ENCODE data around the gene SLC24A3. TPM values are rescaled to one million over a fixed set of nuclear protein-coding genes. Genes with fewer than 3 reads are reported as not detected.

Gene SLC24A3
- total and polyA plus RNA-seq, 4 experiments from 2014 or later, result not detected

DNA sequence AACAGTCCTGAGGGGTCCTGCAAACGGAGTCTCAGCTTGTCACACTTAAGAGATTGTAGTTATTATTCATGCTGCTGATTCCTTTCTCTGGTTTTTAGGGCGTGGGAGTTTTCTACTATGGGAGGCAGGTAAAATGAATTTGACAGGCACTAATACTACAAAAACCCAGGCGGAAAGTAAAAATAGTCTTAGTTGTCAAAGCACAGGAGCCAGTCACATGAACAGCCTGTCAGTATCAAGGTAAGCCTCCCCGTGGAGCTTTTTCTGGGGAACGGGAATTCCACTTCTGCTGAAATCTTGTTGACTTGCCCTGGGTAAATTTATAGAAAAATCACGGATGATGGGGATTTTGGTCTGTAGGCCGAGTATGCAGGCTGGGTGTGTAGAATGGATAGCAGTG, 79.8 kb downstream of the SLC24A3 start:
- H3K4me3 Mint-ChIP-seq, result no peak overlapping the region
- intact Hi-C loops (cut with micrococcal nuclease), result no loop called here
- H3K4me1 Mint-ChIP-seq, result no peaks in the 10 kb centered on the region
- H3K9me3 Mint-ChIP-seq, result peaks cover 0 to 6% (median 0%) of the 10 kb centered on the region in 8 donors
- no peak for DNase-seq
- Histone ChIP-seq H3K27me3 (ENCODE audit: insufficient read depth, low read length) (no peaks in the 10 kb centered on the region), H3K27ac (ENCODE audit: low read depth, low read length) (no peak overlapping the region), H3K4me3 (ENCODE audit: low read length in 2 of 2) (no peak overlapping the region), H3K4me1 (ENCODE audit: insufficient read depth, low read length) (no peaks in the 10 kb centered on the region), H3K9me3 (ENCODE audit: control insufficient read depth in 1 of 2, low read length in 2 of 2) (no peaks in the 10 kb centered on the region), H3K36me3 (ENCODE audit: insufficient read depth, low read length) (no peaks in the 10 kb centered on the region)
- CTCF ChIA-PET (ENCODE audit: partially characterized antibody), result no interaction called here
- POLR2A ChIA-PET (ENCODE audit: partially characterized antibody), result no interaction called here
- H3K27ac Mint-ChIP-seq, result no peak overlapping the region
- H3K36me3 Mint-ChIP-seq, result no peaks in the 10 kb centered on the region
- no peaks in the 10 kb centered on the region for H3K27me3 Mint-ChIP-seq

DNA sequence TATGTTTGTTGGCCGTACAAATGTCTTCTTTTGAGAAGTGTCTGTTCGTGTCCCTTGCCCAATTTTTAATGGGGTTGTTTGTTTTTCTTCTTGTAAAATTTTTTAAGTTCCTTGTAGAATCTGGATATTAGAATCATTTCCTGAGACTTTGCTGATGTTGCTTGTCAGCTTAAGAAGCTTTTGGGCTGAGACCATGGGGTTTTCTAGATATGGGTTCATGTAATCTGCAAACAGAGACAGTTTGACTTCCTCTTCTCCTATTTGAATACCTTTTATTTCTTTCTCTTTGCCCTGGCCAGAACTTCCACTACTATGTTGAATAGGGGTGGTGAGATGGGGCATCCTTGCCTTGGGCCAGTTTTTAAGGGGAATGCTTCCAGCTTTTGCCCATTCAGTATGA, 82.6 kb downstream of the SLC24A3 start:
- Histone ChIP-seq H3K27me3 (ENCODE audit: insufficient read depth, low read length) (no peaks in the 10 kb centered on the region), H3K4me3 (ENCODE audit: low read length in 2 of 2) (no peak overlapping the region), H3K9me3 (ENCODE audit: control insufficient read depth in 1 of 2, low read length in 2 of 2) (no peaks in the 10 kb centered on the region), H3K4me1 (ENCODE audit: insufficient read depth, low read length) (no peaks in the 10 kb centered on the region), H3K36me3 (ENCODE audit: insufficient read depth, low read length) (no peaks in the 10 kb centered on the region), H3K27ac (ENCODE audit: low read depth, low read length) (no peak overlapping the region)
- H3K36me3 Mint-ChIP-seq, result no peaks in the 10 kb centered on the region
- H3K4me3 Mint-ChIP-seq, result no peak overlapping the region
- H3K4me1 Mint-ChIP-seq, result no peaks in the 10 kb centered on the region
- no peak overlapping the region for H3K27ac Mint-ChIP-seq
- POLR2A ChIA-PET (ENCODE audit: partially characterized antibody), result no interaction called here
- peaks cover 0 to 6% (median 2%) of the 10 kb centered on the region in 8 donors for H3K9me3 Mint-ChIP-seq
- intact Hi-C loops (cut with micrococcal nuclease), result no loop called here
- CTCF ChIA-PET (ENCODE audit: partially characterized antibody), result no interaction called here
- no peaks in the 10 kb centered on the region for H3K27me3 Mint-ChIP-seq
- no peak for DNase-seq

DNA sequence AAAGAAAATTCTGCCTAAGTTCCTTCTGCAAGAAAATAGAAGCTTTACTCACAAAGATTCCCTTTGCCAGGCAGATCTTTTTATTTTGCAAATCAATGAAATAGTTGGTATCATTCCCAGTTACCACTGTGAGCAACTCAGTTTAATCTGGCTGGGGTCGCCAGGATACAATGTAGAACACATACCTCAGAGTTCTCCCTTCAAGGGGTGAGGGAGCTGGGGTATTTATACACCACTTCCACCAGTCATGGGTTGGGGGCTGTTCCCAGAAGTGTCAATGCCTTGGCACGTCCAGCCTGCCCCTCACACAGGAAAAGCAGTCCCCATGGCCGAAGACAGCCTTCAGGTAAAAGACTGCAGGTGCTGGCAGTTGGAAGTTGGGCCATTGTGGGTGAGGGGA, 86.2 kb downstream of the SLC24A3 start:
- Histone ChIP-seq H3K27me3 (ENCODE audit: insufficient read depth, low read length) (no peaks in the 10 kb centered on the region), H3K4me3 (ENCODE audit: low read length in 2 of 2) (no peak overlapping the region), H3K27ac (ENCODE audit: low read depth, low read length) (no peak overlapping the region), H3K9me3 (ENCODE audit: control insufficient read depth in 1 of 2, low read length in 2 of 2) (no peaks in the 10 kb centered on the region), H3K36me3 (ENCODE audit: insufficient read depth, low read length) (no peaks in the 10 kb centered on the region), H3K4me1 (ENCODE audit: insufficient read depth, low read length) (no peaks in the 10 kb centered on the region)
- Mint-ChIP-seq H3K4me1 (no peaks in the 10 kb centered on the region), H3K9me3 (peaks cover 0 to 8% (median 3%) of the 10 kb centered on the region in 8 donors), H3K36me3 (no peaks in the 10 kb centered on the region), H3K4me3 (no peak overlapping the region), H3K27me3 (no peaks in the 10 kb centered on the region), H3K27ac (no peak overlapping the region)
- no peak for DNase-seq
- ChIA-PET CTCF (ENCODE audit: partially characterized antibody) (no interaction called here), POLR2A (ENCODE audit: partially characterized antibody) (no interaction called here)
- intact Hi-C loops (cut with micrococcal nuclease), result no loop called here

DNA sequence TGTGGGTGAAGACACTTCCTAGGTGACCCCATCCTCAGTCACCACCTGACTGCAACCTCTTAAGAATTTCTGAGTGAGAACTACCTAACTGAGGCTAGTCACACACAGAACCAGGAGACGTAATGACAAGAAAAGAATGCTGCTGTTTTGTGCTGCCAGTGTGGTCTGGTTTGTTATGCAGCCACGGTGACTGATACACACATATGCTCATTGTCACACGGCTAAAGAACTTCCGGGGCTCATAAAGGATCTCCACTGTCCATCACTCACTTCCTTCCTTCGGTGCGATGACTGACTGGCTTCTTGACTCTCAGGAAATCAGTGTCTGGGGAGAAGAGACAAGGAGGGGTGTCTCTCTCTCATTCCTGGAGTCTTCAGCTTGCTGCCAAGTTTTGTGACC, 88.0 kb downstream of the SLC24A3 start:
- no peaks in the 10 kb centered on the region for H3K27me3 Mint-ChIP-seq
- no peaks in the 10 kb centered on the region for H3K27me3 ChIP-seq (ENCODE audit: insufficient read depth, low read length)
- no peak for DNase-seq
- no peak overlapping the region for H3K27ac Mint-ChIP-seq
- H3K27ac ChIP-seq (ENCODE audit: low read depth, low read length), result no peak overlapping the region
- H3K4me1 Mint-ChIP-seq, result no peaks in the 10 kb centered on the region
- H3K9me3 Mint-ChIP-seq, result peaks cover 0 to 11% (median 3%) of the 10 kb centered on the region in 8 donors
- CTCF ChIA-PET (ENCODE audit: partially characterized antibody), result no interaction called here
- H3K9me3 ChIP-seq (ENCODE audit: control insufficient read depth in 1 of 2, low read length in 2 of 2), result no peaks in the 10 kb centered on the region
- POLR2A ChIA-PET (ENCODE audit: partially characterized antibody), result no interaction called here
- intact Hi-C loops (cut with micrococcal nuclease), result no loop called here
- H3K4me3 ChIP-seq (ENCODE audit: low read length in 2 of 2), result no peak overlapping the region
- H3K36me3 ChIP-seq (ENCODE audit: insufficient read depth, low read length), result no peaks in the 10 kb centered on the region
- H3K4me1 ChIP-seq (ENCODE audit: insufficient read depth, low read length), result no peaks in the 10 kb centered on the region
- no peaks in the 10 kb centered on the region for H3K36me3 Mint-ChIP-seq
- no peak overlapping the region for H3K4me3 Mint-ChIP-seq

DNA sequence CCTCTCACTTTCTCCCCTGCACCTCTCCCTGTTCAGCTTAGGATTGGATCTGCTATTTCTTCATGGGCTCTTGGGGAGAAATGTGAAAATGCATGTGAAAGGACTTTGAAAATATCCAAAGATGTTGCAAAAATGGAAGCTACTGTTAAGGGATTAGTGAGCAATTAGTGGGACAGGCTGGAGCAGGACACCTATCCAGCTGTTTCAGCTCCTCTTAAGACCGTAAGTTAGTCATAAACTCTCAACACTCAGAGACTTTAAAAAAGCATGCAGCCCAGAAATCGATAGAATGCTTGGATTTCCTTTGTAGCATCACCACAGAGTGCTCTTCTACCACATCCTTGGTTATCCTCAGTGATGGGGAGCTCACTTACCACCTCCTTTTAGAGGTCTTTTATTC, 88.7 kb downstream of the SLC24A3 start:
- no peak overlapping the region for H3K27ac ChIP-seq (ENCODE audit: low read depth, low read length)
- H3K9me3 ChIP-seq (ENCODE audit: control insufficient read depth in 1 of 2, low read length in 2 of 2), result no peaks in the 10 kb centered on the region
- intact Hi-C loops (cut with micrococcal nuclease), result no loop called here
- H3K36me3 ChIP-seq (ENCODE audit: insufficient read depth, low read length), result no peaks in the 10 kb centered on the region
- Mint-ChIP-seq H3K4me3 (no peak overlapping the region), H3K9me3 (peaks cover 0 to 11% (median 3%) of the 10 kb centered on the region in 8 donors), H3K4me1 (no peaks in the 10 kb centered on the region), H3K36me3 (no peaks in the 10 kb centered on the region), H3K27me3 (no peaks in the 10 kb centered on the region), H3K27ac (no peak overlapping the region)
- H3K27me3 ChIP-seq (ENCODE audit: insufficient read depth, low read length), result no peaks in the 10 kb centered on the region
- ChIA-PET CTCF (ENCODE audit: partially characterized antibody) (no interaction called here), POLR2A (ENCODE audit: partially characterized antibody) (no interaction called here)
- DNase-seq, result no peak
- H3K4me3 ChIP-seq (ENCODE audit: low read length in 2 of 2), result no peak overlapping the region
- H3K4me1 ChIP-seq (ENCODE audit: insufficient read depth, low read length), result no peaks in the 10 kb centered on the region

DNA sequence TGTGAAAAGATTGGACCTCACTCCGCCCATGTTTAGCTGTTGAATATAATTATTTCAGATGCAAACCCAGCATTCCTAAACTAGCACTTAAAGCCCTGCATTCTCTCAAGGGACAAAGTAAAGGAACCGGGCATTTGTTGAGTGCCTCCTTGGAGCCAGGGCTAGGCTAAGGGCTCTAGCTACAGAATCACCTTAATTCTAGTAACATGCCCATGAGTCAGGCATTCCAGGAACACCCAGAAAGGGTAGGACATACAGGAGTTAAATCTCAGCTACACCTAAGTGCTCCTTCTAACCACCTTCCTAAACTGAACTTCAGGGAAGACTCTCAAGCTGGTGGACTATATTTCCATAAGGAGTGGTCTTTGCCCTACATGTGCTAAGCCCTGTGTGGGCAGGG, 89.4 kb downstream of the SLC24A3 start:
- no peak overlapping the region for H3K4me3 Mint-ChIP-seq
- Histone ChIP-seq H3K27ac (ENCODE audit: low read depth, low read length) (no peak overlapping the region), H3K9me3 (ENCODE audit: control insufficient read depth in 1 of 2, low read length in 2 of 2) (no peaks in the 10 kb centered on the region), H3K4me1 (ENCODE audit: insufficient read depth, low read length) (no peaks in the 10 kb centered on the region), H3K36me3 (ENCODE audit: insufficient read depth, low read length) (no peaks in the 10 kb centered on the region), H3K27me3 (ENCODE audit: insufficient read depth, low read length) (no peaks in the 10 kb centered on the region), H3K4me3 (ENCODE audit: low read length in 2 of 2) (no peak overlapping the region)
- intact Hi-C loops (cut with micrococcal nuclease), result no loop called here
- DNase-seq, result no peak
- H3K4me1 Mint-ChIP-seq, result no peaks in the 10 kb centered on the region
- no peaks in the 10 kb centered on the region for H3K27me3 Mint-ChIP-seq
- no peak overlapping the region for H3K27ac Mint-ChIP-seq
- POLR2A ChIA-PET (ENCODE audit: partially characterized antibody), result no interaction called here
- H3K36me3 Mint-ChIP-seq, result no peaks in the 10 kb centered on the region
- CTCF ChIA-PET (ENCODE audit: partially characterized antibody), result no interaction called here
- peaks cover 0 to 11% (median 4%) of the 10 kb centered on the region in 8 donors for H3K9me3 Mint-ChIP-seq

GRCh38 chr20:19302714-19303113, 90.3 kb downstream of the SLC24A3 start:
- no peaks in the 10 kb centered on the region for H3K27me3 Mint-ChIP-seq
- H3K27ac Mint-ChIP-seq, result no peak overlapping the region
- intact Hi-C loops (cut with micrococcal nuclease), result no loop called here
- Histone ChIP-seq H3K27ac (ENCODE audit: low read depth, low read length) (no peak overlapping the region), H3K36me3 (ENCODE audit: insufficient read depth, low read length) (no peaks in the 10 kb centered on the region), H3K9me3 (ENCODE audit: control insufficient read depth in 1 of 2, low read length in 2 of 2) (no peaks in the 10 kb centered on the region), H3K4me1 (ENCODE audit: insufficient read depth, low read length) (no peaks in the 10 kb centered on the region), H3K4me3 (ENCODE audit: low read length in 2 of 2) (no peak overlapping the region), H3K27me3 (ENCODE audit: insufficient read depth, low read length) (no peaks in the 10 kb centered on the region)
- ChIA-PET POLR2A (ENCODE audit: partially characterized antibody) (no interaction called here), CTCF (ENCODE audit: partially characterized antibody) (no interaction called here)
- DNase-seq, result no peak
- H3K4me3 Mint-ChIP-seq, result no peak overlapping the region
- no peaks in the 10 kb centered on the region for H3K36me3 Mint-ChIP-seq
- H3K9me3 Mint-ChIP-seq, result peaks cover 0 to 11% (median 5%) of the 10 kb centered on the region in 8 donors
- H3K4me1 Mint-ChIP-seq, result no peaks in the 10 kb centered on the region

DNA sequence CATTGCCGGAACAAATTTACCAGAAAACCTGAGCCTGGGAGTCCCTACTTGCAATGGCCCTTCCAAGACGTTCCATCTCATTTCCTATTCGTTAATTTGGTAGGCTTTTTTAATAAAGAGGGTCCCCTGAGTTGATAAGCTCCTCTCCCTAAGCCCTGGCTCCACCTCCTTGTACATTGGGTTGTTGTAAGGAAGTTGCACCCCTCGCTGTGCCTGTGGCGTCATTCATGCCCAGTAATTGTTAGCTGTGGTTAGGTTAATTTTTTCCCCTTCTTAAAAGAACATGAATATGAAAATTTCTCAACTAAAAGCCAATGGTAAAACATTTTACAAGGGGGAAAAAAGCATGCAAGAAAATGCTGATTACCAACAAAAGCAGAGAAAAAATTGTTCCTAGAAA, 91.9 kb downstream of the SLC24A3 start:
- no peak for DNase-seq
- Mint-ChIP-seq H3K36me3 (no peaks in the 10 kb centered on the region), H3K4me3 (no peak overlapping the region), H3K27me3 (no peaks in the 10 kb centered on the region), H3K27ac (no peak overlapping the region), H3K9me3 (peaks cover 0 to 11% (median 4%) of the 10 kb centered on the region in 8 donors), H3K4me1 (no peaks in the 10 kb centered on the region)
- Histone ChIP-seq H3K27ac (ENCODE audit: low read depth, low read length) (no peak overlapping the region), H3K36me3 (ENCODE audit: insufficient read depth, low read length) (no peaks in the 10 kb centered on the region), H3K4me1 (ENCODE audit: insufficient read depth, low read length) (no peaks in the 10 kb centered on the region), H3K4me3 (ENCODE audit: low read length in 2 of 2) (no peak overlapping the region), H3K9me3 (ENCODE audit: control insufficient read depth in 1 of 2, low read length in 2 of 2) (no peaks in the 10 kb centered on the region), H3K27me3 (ENCODE audit: insufficient read depth, low read length) (no peaks in the 10 kb centered on the region)
- POLR2A ChIA-PET (ENCODE audit: partially characterized antibody), result no interaction called here
- CTCF ChIA-PET (ENCODE audit: partially characterized antibody), result no interaction called here
- intact Hi-C loops (cut with micrococcal nuclease), result no loop called here

All from CD4-positive, alpha-beta memory T cell (primary cell).